Neural cell (in vitro differentiated cells): ENCODE data around the gene KIF13A. TPM values are rescaled to one million over a fixed set of nuclear protein-coding genes. Genes with fewer than 3 reads are reported as not detected.

Source experiments
- H2AFZ ChIP-seq: fragments of 200-600, 300-800 bp; sonication (generic), shearing (Covaris generic); 2 replicates; pipeline ENCODE4 v1.6.0; 2014; ENCODE audit warnings: low read depth, mild to moderate bottlenecking, antibody characterized with exemption, low read length, moderate library complexity
- H3F3A ChIP-seq: fragments of 200-600 bp; shearing (Covaris generic); 2 replicates; pipeline ENCODE4 v1.6.1; 2016; ENCODE audit warnings: mild to moderate bottlenecking, moderate library complexity, mixed read lengths, antibody characterized with exemption, low read length; ENCODE audit not compliant: insufficient read depth, poor library complexity, severe bottlenecking
- H3K27ac ChIP-seq: fragments of 200-600, 300-800 bp; sonication (generic), shearing (Covaris generic); 2 replicates; pipeline ENCODE4 v1.5.1; 2014; ENCODE audit warnings: mild to moderate bottlenecking, low read length, moderate library complexity
- H3K27me3 ChIP-seq: fragments of 300-800, 200-600 bp; sonication (generic), shearing (Covaris generic); 2 replicates; pipeline ENCODE4 v1.6.0; 2014; ENCODE audit warnings: mild to moderate bottlenecking, low read depth, low read length, moderate library complexity; ENCODE audit not compliant: insufficient read depth
- H3K36me3 ChIP-seq: fragments of 300-800, 200-600 bp; sonication (generic), shearing (Covaris generic); 2 replicates; pipeline ENCODE4 v1.5.1; 2014; ENCODE audit warnings: mild to moderate bottlenecking, antibody characterized with exemption, low read length, moderate library complexity; ENCODE audit not compliant: insufficient read depth
- H3K4me2 ChIP-seq: fragments of 300-800, 200-600 bp; sonication (generic), shearing (Covaris generic); 2 replicates; pipeline ENCODE4 v1.6.0; 2014; ENCODE audit warnings: mild to moderate bottlenecking, low read length
- H3K4me3 ChIP-seq: fragments of 300-800, 200-600 bp; sonication (generic), shearing (Covaris generic); 2 replicates; pipeline ENCODE4 v1.5.1; 2014; ENCODE audit warnings: mild to moderate bottlenecking, low read length, moderate library complexity
- H3K79me2 ChIP-seq: fragments of 200-600 bp; shearing (Covaris generic); replicated peaks from 2 replicates; pipeline ENCODE4 v1.6.0; 2014; ENCODE audit warnings: mild to moderate bottlenecking, low read length, moderate library complexity; ENCODE audit not compliant: insufficient read depth
- H3K9ac ChIP-seq: fragments of 300-800, 200-600 bp; sonication (generic), shearing (Covaris generic); 2 replicates; pipeline ENCODE4 v1.6.1; 2016; ENCODE audit warnings: mild to moderate bottlenecking, low read length, mixed read lengths
- H3K9me2 ChIP-seq: fragments of 200-600 bp; shearing (Covaris generic); 2 replicates; pipeline ENCODE4 v1.6.1; 2016; ENCODE audit warnings: mild to moderate bottlenecking, low read length, mixed read lengths; ENCODE audit not compliant: insufficient read depth
- H3K9me3 ChIP-seq: fragments of 200-600, 300-800 bp; sonication (generic), shearing (Covaris generic); 2 replicates; pipeline ENCODE4 v1.6.1; 2016; ENCODE audit warnings: mild to moderate bottlenecking, mixed run types, low read length, moderate library complexity, mixed read lengths
- H4K20me1 ChIP-seq: fragments of 200-600 bp; shearing (Covaris generic); 2 replicates; pipeline ENCODE4 v1.6.1; 2016; ENCODE audit warnings: mild to moderate bottlenecking, mixed run types; ENCODE audit not compliant: insufficient read depth
- CTCF ChIP-seq: fragments of 450-650 bp; IDR thresholded peaks from 2 replicates; pipeline ENCODE4 v1.5.1; 2014; ENCODE audit warnings: antibody characterized with exemption, mild to moderate bottlenecking, moderate library complexity; ENCODE audit not compliant: poor library complexity, severe bottlenecking
- EP300 ChIP-seq: fragments of 450-650 bp; conservative IDR thresholded peaks from 2 replicates; pipeline ENCODE4 v1.6.1; 2014; ENCODE audit warnings: antibody characterized with exemption, mild to moderate bottlenecking, moderate library complexity; ENCODE audit not compliant: poor library complexity, severe bottlenecking
- EZH2 ChIP-seq: fragments of 200-600, 300-800 bp; shearing (Covaris generic), sonication (generic); IDR thresholded peaks from 2 replicates; pipeline ENCODE4 v1.6.1; 2014; ENCODE audit warnings: antibody characterized with exemption, low read length, borderline replicate concordance, mild to moderate bottlenecking; ENCODE audit not compliant: insufficient read depth, poor library complexity, severe bottlenecking
- MXI1 ChIP-seq: fragments of 450-650 bp; conservative IDR thresholded peaks from 2 replicates; pipeline ENCODE4 v1.6.1; 2014; ENCODE audit warnings: antibody characterized with exemption, mild to moderate bottlenecking; ENCODE audit not compliant: poor library complexity, severe bottlenecking
- POLR2AphosphoS5 ChIP-seq: IDR thresholded peaks from 2 replicates; pipeline ENCODE4 v1.6.1; 2012
- RAD21 ChIP-seq: fragments of 450-650 bp; conservative IDR thresholded peaks from 2 replicates; pipeline ENCODE4 v1.6.1; 2014; ENCODE audit warnings: antibody characterized with exemption, mild to moderate bottlenecking, moderate library complexity
- REST ChIP-seq: IDR thresholded peaks from 2 replicates; pipeline ENCODE4 v1.6.1; 2012; ENCODE audit warnings: borderline replicate concordance
- SMC3 ChIP-seq: fragments of 450-650 bp; conservative IDR thresholded peaks from 2 replicates; pipeline ENCODE4 v1.6.1; 2014; ENCODE audit warnings: antibody characterized with exemption, mild to moderate bottlenecking, moderate library complexity; ENCODE audit not compliant: poor library complexity
- TAF1 ChIP-seq: IDR thresholded peaks from 2 replicates; pipeline ENCODE4 v1.6.1; 2012; ENCODE audit warnings: low read depth
- polyA plus RNA-seq: library from polyadenylated mRNA; depleted of rRNA; stranded (reverse); fragments of >200 nt; gene quantifications from 2 replicates; pipeline ENCODE4 v1.2.3, GENCODE V29; 2014

KIF13A gene
- polyA plus RNA-seq, 1 donor from 2014 or later: 9.4 TPM

- H4K20me1 ChIP-seq: no peaks in the 10 kb centered on the region
- H3K4me3 ChIP-seq: no peak overlapping the region
- no peaks in the 10 kb centered on the region for H3K9me3 ChIP-seq
- no peak overlapping the region for H3K9ac ChIP-seq
- no peaks in the 10 kb centered on the region for H3F3A ChIP-seq
- H3K79me2 ChIP-seq: no peaks in the 10 kb centered on the region
- H3K9me2 ChIP-seq: no peaks in the 10 kb centered on the region
- no peak overlapping the region for H3K4me2 ChIP-seq
- H3K27ac ChIP-seq: no peak overlapping the region
- no peaks in the 10 kb centered on the region for H3K27me3 ChIP-seq
- TF ChIP-seq SMC3: no peak
- no peak for TF ChIP-seq REST
- TF ChIP-seq EP300: no peak
- TF ChIP-seq EZH2: no peak
- no peak for TF ChIP-seq RAD21
- TF ChIP-seq MXI1: no peak
- no peaks in the 10 kb centered on the region for H3K36me3 ChIP-seq
- H2AFZ ChIP-seq: no peak overlapping the region
Measured at GRCh38 chr6:17839513-17840223, 147.8 kb downstream of the KIF13A start.

GRCh38 chr6:17836293-17836692 lies 151.1 kb downstream of the KIF13A start:
- Histone ChIP-seq H3K9ac (no peak overlapping the region), H3K4me3 (no peak overlapping the region), H2AFZ (no peak overlapping the region), H3K4me2 (no peak overlapping the region), H3K36me3 (no peaks in the 10 kb centered on the region), H3K27ac (no peak overlapping the region), H3K9me3 (no peaks in the 10 kb centered on the region), H3F3A (no peaks in the 10 kb centered on the region), H3K27me3 (no peaks in the 10 kb centered on the region), H3K9me2 (no peaks in the 10 kb centered on the region), H4K20me1 (no peaks in the 10 kb centered on the region), H3K79me2 (no peaks in the 10 kb centered on the region)
- TF ChIP-seq CTCF (no peak), EP300 (no peak), POLR2AphosphoS5 (no peak), RAD21 (no peak), MXI1 (no peak), TAF1 (no peak), EZH2 (no peak), SMC3 (no peak), REST (no peak)
